ENCODE measurements around the gene TMEM79. TPM values are rescaled to one million over a fixed set of nuclear protein-coding genes. Genes with fewer than 3 reads are reported as not detected.

Gene TMEM79
- total RNA-seq, 1 donor: 1.4 TPM

- Histone ChIP-seq H3K4me1 (ENCODE audit: insufficient read depth, low read length) (no peaks in the 10 kb centered on the region), H3K9me3 (ENCODE audit: low read depth, low read length) (no peaks in the 10 kb centered on the region), H3K27ac (ENCODE audit: low read depth, low read length) (no peak overlapping the region), H2AFZ (ENCODE audit: low read length) (no peak overlapping the region), H3K4me2 (ENCODE audit: insufficient read depth, low read length) (no peak overlapping the region), H4K20me1 (ENCODE audit: insufficient read depth, low read length) (no peaks in the 10 kb centered on the region), H3K4me3 (ENCODE audit: insufficient read depth, low read length) (no peak overlapping the region), H3K36me3 (ENCODE audit: insufficient read depth, low read length) (peaks cover 80% of the 10 kb centered on the region), H3K27me3 (ENCODE audit: insufficient read depth, low read length) (no peaks in the 10 kb centered on the region), H3K79me2 (ENCODE audit: insufficient read depth, low read length) (no peaks in the 10 kb centered on the region)
- TF ChIP-seq CTCF (IDR thresholded peaks at IDR 0.05; ENCODE audit: extremely low read depth, low read depth, low read length): no peak
- no peak for DNase-seq (ENCODE audit: insufficient read length, low spot score, missing footprints)
These were observed 30.5 kb upstream of the TMEM79 start for GRCh38 chr1:156253634-156254033.

GRCh38 chr1:156257711-156258110 lies 26.4 kb upstream of the TMEM79 start:
- H3K27me3 ChIP-seq (ENCODE audit: insufficient read depth, low read length): no peaks in the 10 kb centered on the region
- peaks cover 4% of the 10 kb centered on the region for H3K79me2 ChIP-seq (ENCODE audit: insufficient read depth, low read length)
- no peak overlapping the region for H3K27ac ChIP-seq (ENCODE audit: low read depth, low read length)
- H3K36me3 ChIP-seq (ENCODE audit: insufficient read depth, low read length): peaks cover 88% of the 10 kb centered on the region
- no peaks in the 10 kb centered on the region for H3K9me3 ChIP-seq (ENCODE audit: low read depth, low read length)
- TF ChIP-seq CTCF (IDR thresholded peaks at IDR 0.05; ENCODE audit: extremely low read depth, low read depth, low read length): no peak
- peaks cover 12% of the 10 kb centered on the region for H4K20me1 ChIP-seq (ENCODE audit: insufficient read depth, low read length)
- H3K4me2 ChIP-seq (ENCODE audit: insufficient read depth, low read length): no peak overlapping the region
- H3K4me1 ChIP-seq (ENCODE audit: insufficient read depth, low read length): peaks cover 5% of the 10 kb centered on the region
- H2AFZ ChIP-seq (ENCODE audit: low read length): no peak overlapping the region
- no peak for DNase-seq (ENCODE audit: insufficient read length, low spot score, missing footprints)
- H3K4me3 ChIP-seq (ENCODE audit: insufficient read depth, low read length): no peak overlapping the region

- Histone ChIP-seq H3K4me3 (ENCODE audit: insufficient read depth, low read length) (no peak overlapping the region), H3K79me2 (ENCODE audit: insufficient read depth, low read length) (peaks cover 4% of the 10 kb centered on the region), H3K4me1 (ENCODE audit: insufficient read depth, low read length) (peaks cover 15% of the 10 kb centered on the region), H3K27me3 (ENCODE audit: insufficient read depth, low read length) (no peaks in the 10 kb centered on the region), H3K36me3 (ENCODE audit: insufficient read depth, low read length) (peaks cover 84% of the 10 kb centered on the region), H2AFZ (ENCODE audit: low read length) (no peak overlapping the region), H3K9me3 (ENCODE audit: low read depth, low read length) (no peaks in the 10 kb centered on the region), H3K27ac (ENCODE audit: low read depth, low read length) (no peak overlapping the region), H4K20me1 (ENCODE audit: insufficient read depth, low read length) (peaks cover 18% of the 10 kb centered on the region), H3K4me2 (ENCODE audit: insufficient read depth, low read length) (no peak overlapping the region)
- DNase-seq (ENCODE audit: insufficient read length, low spot score, missing footprints): no peak
- TF ChIP-seq CTCF (IDR thresholded peaks at IDR 0.05; ENCODE audit: extremely low read depth, low read depth, low read length): no peak
These were observed 25.3 kb upstream of the TMEM79 start for GRCh38 chr1:156258859-156259258.

- H3K27ac ChIP-seq (ENCODE audit: low read depth, low read length): no peak overlapping the region
- peaks cover 4% of the 10 kb centered on the region for H3K79me2 ChIP-seq (ENCODE audit: insufficient read depth, low read length)
- no peak overlapping the region for H3K4me3 ChIP-seq (ENCODE audit: insufficient read depth, low read length)
- DNase-seq (ENCODE audit: insufficient read length, low spot score, missing footprints): no peak
- TF ChIP-seq CTCF (IDR thresholded peaks at IDR 0.05; ENCODE audit: extremely low read depth, low read depth, low read length): peak; percentile 30
- H2AFZ ChIP-seq (ENCODE audit: low read length): no peak overlapping the region
- no peaks in the 10 kb centered on the region for H3K27me3 ChIP-seq (ENCODE audit: insufficient read depth, low read length)
- no peaks in the 10 kb centered on the region for H3K9me3 ChIP-seq (ENCODE audit: low read depth, low read length)
- H3K4me2 ChIP-seq (ENCODE audit: insufficient read depth, low read length): no peak overlapping the region
- H3K36me3 ChIP-seq (ENCODE audit: insufficient read depth, low read length): peaks cover 74% of the 10 kb centered on the region
- peaks cover 15% of the 10 kb centered on the region for H3K4me1 ChIP-seq (ENCODE audit: insufficient read depth, low read length)
- peaks cover 18% of the 10 kb centered on the region for H4K20me1 ChIP-seq (ENCODE audit: insufficient read depth, low read length)
These were observed 24.3 kb upstream of the TMEM79 start for GRCh38 chr1:156259805-156260204.
